Activated CD4-positive, alpha-beta T cell treated with anti-CD3 and anti-CD28 coated beads for 24 hours (primary cell): Measurements from ENCODE around the gene ACSBG1.

Experiments
- DNase-seq, 2 donors: peaks; one replicate each; pipeline ENCODE4 v3.0.0-alpha.2; 2020; ENCODE audit warnings: low read depth in 2 of 2

Gene ACSBG1

GRCh38 chr15:78234515-78235040, at the start of gene ACSBG1:
Gene ACSBG1 (minus strand): TSS chr15:78234565. CDS start chr15:78234501, 64 bp downstream.
- DNase-seq = no peak

- DNase-seq = no peak
Observed at GRCh38 chr15:78282324-78282723, 48.0 kb upstream of the ACSBG1 start.

- DNase-seq = no peak
Observed at GRCh38 chr15:78280319-78281072, 46.1 kb upstream of the ACSBG1 start.

GRCh38 chr15:78276064-78276943, 41.9 kb upstream of the ACSBG1 start:
- DNase-seq = no peak

- DNase-seq = no peak
Observed at GRCh38 chr15:78274994-78275393, 40.6 kb upstream of the ACSBG1 start.

- DNase-seq = no peak
Observed at GRCh38 chr15:78272776-78273175, 38.4 kb upstream of the ACSBG1 start.

GRCh38 chr15:78272316-78272715, 38.0 kb upstream of the ACSBG1 start:
- no peak for DNase-seq

GRCh38 chr15:78266806-78267205, 32.4 kb upstream of the ACSBG1 start:
- no peak for DNase-seq

GRCh38 chr15:78266229-78266628, 31.9 kb upstream of the ACSBG1 start:
- DNase-seq = no peak

- DNase-seq = no peak
Observed at GRCh38 chr15:78265752-78266224, 31.4 kb upstream of the ACSBG1 start.

GRCh38 chr15:78265137-78265460, 30.7 kb upstream of the ACSBG1 start:
- no peak for DNase-seq

GRCh38 chr15:78264304-78265136, 30.2 kb upstream of the ACSBG1 start, which contains the start of gene DNAJA4:
Gene DNAJA4 (plus strand): TSS chr15:78264562. CDS start chr15:78264764, 202 bp downstream.
- DNase-seq = peak; percentile 23 to 31

GRCh38 chr15:78263907-78264303, 29.5 kb upstream of the ACSBG1 start:
- no peak for DNase-seq

- no peak for DNase-seq
Observed at GRCh38 chr15:78263351-78263781, 29.0 kb upstream of the ACSBG1 start.

- no peak for DNase-seq
Observed at GRCh38 chr15:78261062-78261461, 26.7 kb upstream of the ACSBG1 start.

- no peak for DNase-seq
Observed at GRCh38 chr15:78260489-78260888, 26.1 kb upstream of the ACSBG1 start.

GRCh38 chr15:78259232-78259631, 24.9 kb upstream of the ACSBG1 start:
- DNase-seq = no peak

GRCh38 chr15:78257681-78258080, 23.3 kb upstream of the ACSBG1 start:
- DNase-seq = no peak

GRCh38 chr15:78256044-78256437, 21.7 kb upstream of the ACSBG1 start:
- no peak for DNase-seq

GRCh38 chr15:78255421-78256043, 21.2 kb upstream of the ACSBG1 start:
- DNase-seq = no peak

- no peak for DNase-seq
Observed at GRCh38 chr15:78251136-78251535, 16.8 kb upstream of the ACSBG1 start.
